ENCODE measurements around the gene GFI1B. TPM values are rescaled to one million over a fixed set of nuclear protein-coding genes. Genes with fewer than 3 reads are reported as not detected.

Gene GFI1B
- total and polyA plus RNA-seq, 2 of the 13 experiments (the other 11 are each of a cell fraction or from before 2014, with no cell fraction given): 0.15 to 0.51 TPM

GRCh38 chr9:133031496-133031911 is 53.0 kb downstream of the GFI1B start:
- no peak overlapping the region for H2AFZ ChIP-seq (ENCODE audit: low read length)
- H3K9ac ChIP-seq (ENCODE audit: insufficient read depth, low read depth, low read length): peak overlapping the region; percentile 92
- ATAC-seq (no peak), DNase-seq (ENCODE audit: low spot score) (no peak), FAIRE-seq (no peak)
- peaks cover 4% of the 10 kb centered on the region; the same call in 1 of the 2 replicates for H4K20me1 ChIP-seq (ENCODE audit: insufficient read depth, low read length)
- in situ Hi-C loops (cut with HindIII; ENCODE audit: extremely low pct_ligation_motif_present, low pct_unique_long_range_greater_than_20kb) (no loop called here), intact Hi-C loops (cut with micrococcal nuclease; ENCODE audit: unreplicated experiment) (no loop called here)
- CTCF ChIA-PET (ENCODE audit: low intra/inter-chr PET ratio, low total read pairs): no interaction called here
- peaks cover 58% of the 10 kb centered on the region for H3K79me2 ChIP-seq (ENCODE audit: insufficient read depth, low read length)
- H3K27ac ChIP-seq (ENCODE audit: extremely low read length, insufficient read depth, low read length): peak overlapping the region; percentile 85
- no TSS peak for BruUV-seq (replicated peaks)
- H3K4me3 ChIP-seq (replicated peaks in 1 of 3; ENCODE audit: insufficient read depth in 1 of 3, low read depth in 2 of 3, low read length in 3 of 3): peak overlapping the region; percentile 90 to 99 (median 99)
- POLR2A ChIA-PET: interaction anchor here (0.8 to 2.3 kb wide), 14 partner anchors 10 to 676 kb away, joined by 3 to 27 read pairs (median 6); partner anchors contain the start of genes SETX and TSC1
- no peaks in the 10 kb centered on the region for H3K9me3 ChIP-seq (ENCODE audit: low read length)
- H3K27me3 ChIP-seq (ENCODE audit: control insufficient read depth in 1 of 2, insufficient read depth in 2 of 2, low read length in 2 of 2): no peaks in the 10 kb centered on the region; a peak in 1 of 5 replicates
- H3K36me3 ChIP-seq (replicated peaks in 1 of 2; ENCODE audit: control insufficient read depth in 1 of 2, insufficient read depth in 2 of 2, low read length in 2 of 2): peaks cover 2 to 12% of the 10 kb centered on the region in 2 experiments; a peak in 4 of 5 replicates
- peak overlapping the region; percentile 95 for H3K4me2 ChIP-seq (ENCODE audit: low read depth, low read length)
- 51% methylated on average over 10 of the region's 10 CpGs for WGBS (ENCODE audit: low lambda C conversion rate)
- H3K4me1 ChIP-seq (ENCODE audit: insufficient read depth, low read length): peaks cover 42% of the 10 kb centered on the region
- TF ChIP-seq XRCC5 (optimal IDR thresholded peaks at IDR 0.05; ENCODE audit: low read length): no peak
- peak; percentile 13; the same call in 1 of the 2 replicates for TF ChIP-seq ZBTB38 (CRISPR knock-in tag; IDR thresholded peaks at IDR 0.05)
- 0 out of 2 replicates have a peak, but pooled peaks have one; percentile 12 for TF ChIP-seq ZNF235 (CRISPR knock-in tag; IDR thresholded peaks at IDR 0.05; ENCODE audit: borderline replicate concordance)

DNA sequence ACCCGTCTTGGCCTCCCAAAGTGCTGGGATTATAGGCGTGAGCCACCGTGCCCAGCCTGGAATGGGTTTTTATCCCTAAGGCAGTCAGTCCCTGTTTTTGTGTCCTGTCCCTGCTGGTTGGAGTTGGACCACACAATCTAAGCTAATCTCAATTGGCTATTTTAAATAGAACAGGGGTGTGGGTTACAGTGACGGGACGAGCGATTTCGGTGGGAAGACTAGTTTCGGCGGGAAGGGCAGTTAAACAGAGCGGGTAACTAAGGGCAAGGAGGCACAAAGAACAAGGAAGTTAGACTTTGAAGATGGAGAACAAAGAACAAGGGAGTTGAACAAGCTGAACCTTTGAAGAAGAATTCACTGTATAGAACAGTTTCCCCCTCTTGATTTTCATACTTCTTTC is 53.7 kb downstream of the GFI1B start:
- H3K79me2 ChIP-seq (ENCODE audit: insufficient read depth, low read length): peaks cover 64% of the 10 kb centered on the region
- peak overlapping the region; percentile 95 for H3K4me2 ChIP-seq (ENCODE audit: low read depth, low read length)
- no TSS peak for BruUV-seq (replicated peaks)
- FAIRE-seq (no peak), ATAC-seq (no peak), DNase-seq (ENCODE audit: low spot score) (no peak)
- H3K36me3 ChIP-seq (replicated peaks in 1 of 2; ENCODE audit: control insufficient read depth in 1 of 2, insufficient read depth in 2 of 2, low read length in 2 of 2): peaks cover 4 to 12% of the 10 kb centered on the region in 2 experiments; a peak in 4 of 5 replicates
- H3K4me1 ChIP-seq (ENCODE audit: insufficient read depth, low read length): peaks cover 42% of the 10 kb centered on the region
- intact Hi-C loops (cut with micrococcal nuclease; ENCODE audit: unreplicated experiment): no loop called here
- no peaks in the 10 kb centered on the region for H3K9me3 ChIP-seq (ENCODE audit: low read length)
- WGBS (ENCODE audit: low lambda C conversion rate): 97% methylated on average over 10 of the region's 10 CpGs
- H4K20me1 ChIP-seq (ENCODE audit: insufficient read depth, low read length): peaks cover 4% of the 10 kb centered on the region; the same call in 1 of the 2 replicates
- ChIA-PET CTCF (ENCODE audit: low intra/inter-chr PET ratio, low total read pairs) (no interaction called here), POLR2A (no interaction called here)
- peak overlapping the region; percentile 92; the same call in 1 of the 2 replicates for H3K9ac ChIP-seq (ENCODE audit: insufficient read depth, low read depth, low read length)
- in situ Hi-C loops (cut with HindIII; ENCODE audit: extremely low pct_ligation_motif_present, low pct_unique_long_range_greater_than_20kb): no loop called here
- H3K27ac ChIP-seq (ENCODE audit: extremely low read length, insufficient read depth, low read length): no peak overlapping the region
- peak overlapping the region in 2 of 3 experiments; percentile 90 to 99; a peak in 3 of 6 replicates for H3K4me3 ChIP-seq (replicated peaks in 1 of 3; ENCODE audit: insufficient read depth in 1 of 3, low read depth in 2 of 3, low read length in 3 of 3)
- no peak overlapping the region for H2AFZ ChIP-seq (ENCODE audit: low read length)
- no peaks in the 10 kb centered on the region; a peak in 1 of 5 replicates for H3K27me3 ChIP-seq (ENCODE audit: control insufficient read depth in 1 of 2, insufficient read depth in 2 of 2, low read length in 2 of 2)
- no peak for TF ChIP-seq U2AF1 (optimal IDR thresholded peaks at IDR 0.05; ENCODE audit: low read depth, low read length)
- TF ChIP-seq SP1 (IDR thresholded peaks at IDR 0.05): no peak
- no peak for TF ChIP-seq SP1 (CRISPR knock-in tag; IDR thresholded peaks at IDR 0.05)
- no peak for TF ChIP-seq RAD21 (CRISPR knock-in tag; IDR thresholded peaks at IDR 0.05)
- no peak for TF ChIP-seq MLX (CRISPR knock-in tag; IDR thresholded peaks at IDR 0.05)
- no peak for TF ChIP-seq ZFYVE20 (CRISPR knock-in tag; IDR thresholded peaks at IDR 0.05; ENCODE audit: borderline replicate concordance, low read depth)
- no peak for TF ChIP-seq ZZZ3 (CRISPR knock-in tag; IDR thresholded peaks at IDR 0.05; ENCODE audit: borderline replicate concordance)
- TF ChIP-seq ZNF20 (CRISPR knock-in tag; IDR thresholded peaks at IDR 0.05): no peak
- TF ChIP-seq PAWR (CRISPR knock-in tag; IDR thresholded peaks at IDR 0.05; ENCODE audit: borderline replicate concordance): no peak
- TF ChIP-seq, protein P1, sequence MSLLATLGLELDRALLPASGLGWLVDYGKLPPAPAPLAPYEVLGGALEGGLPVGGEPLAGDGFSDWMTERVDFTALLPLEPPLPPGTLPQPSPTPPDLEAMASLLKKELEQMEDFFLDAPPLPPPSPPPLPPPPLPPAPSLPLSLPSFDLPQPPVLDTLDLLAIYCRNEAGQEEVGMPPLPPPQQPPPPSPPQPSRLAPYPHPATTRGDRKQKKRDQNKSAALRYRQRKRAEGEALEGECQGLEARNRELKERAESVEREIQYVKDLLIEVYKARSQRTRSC (CRISPR knock-in tag; IDR thresholded peaks at IDR 0.05; ENCODE audit: low read depth): no peak
- no peak for TF ChIP-seq LCORL (IDR thresholded peaks at IDR 0.05)
- TF ChIP-seq LCORL (CRISPR knock-in tag; IDR thresholded peaks at IDR 0.05): no peak
- TF ChIP-seq, protein P2, sequence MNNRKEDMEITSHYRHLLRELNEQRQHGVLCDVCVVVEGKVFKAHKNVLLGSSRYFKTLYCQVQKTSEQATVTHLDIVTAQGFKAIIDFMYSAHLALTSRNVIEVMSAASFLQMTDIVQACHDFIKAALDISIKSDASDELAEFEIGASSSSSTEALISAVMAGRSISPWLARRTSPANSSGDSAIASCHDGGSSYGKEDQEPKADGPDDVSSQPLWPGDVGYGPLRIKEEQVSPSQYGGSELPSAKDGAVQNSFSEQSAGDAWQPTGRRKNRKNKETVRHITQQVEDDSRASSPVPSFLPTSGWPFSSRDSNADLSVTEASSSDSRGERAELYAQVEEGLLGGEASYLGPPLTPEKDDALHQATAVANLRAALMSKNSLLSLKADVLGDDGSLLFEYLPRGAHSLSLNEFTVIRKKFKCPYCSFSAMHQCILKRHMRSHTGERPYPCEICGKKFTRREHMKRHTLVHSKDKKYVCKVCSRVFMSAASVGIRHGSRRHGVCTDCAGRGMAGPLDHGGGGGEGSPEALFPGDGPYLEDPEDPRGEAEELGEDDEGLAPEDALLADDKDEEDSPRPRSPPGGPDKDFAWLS (CRISPR knock-in tag; IDR thresholded peaks at IDR 0.05; ENCODE audit: borderline replicate concordance): no peak
- no peak for TF ChIP-seq HIVEP1 (CRISPR knock-in tag; IDR thresholded peaks at IDR 0.05)
- no peak for TF ChIP-seq TOE1 (CRISPR knock-in tag; IDR thresholded peaks at IDR 0.05)

Data from HepG2 (cell line).